ENCODE measurements around the gene NEK1. TPM values are rescaled to one million over a fixed set of nuclear protein-coding genes. Genes with fewer than 3 reads are reported as not detected.
A peak's percentile ranks its signal among the peaks of the same experiment; 100 is the strongest.

NEK1 gene
- total RNA-seq, result 7.3 TPM

DNA sequence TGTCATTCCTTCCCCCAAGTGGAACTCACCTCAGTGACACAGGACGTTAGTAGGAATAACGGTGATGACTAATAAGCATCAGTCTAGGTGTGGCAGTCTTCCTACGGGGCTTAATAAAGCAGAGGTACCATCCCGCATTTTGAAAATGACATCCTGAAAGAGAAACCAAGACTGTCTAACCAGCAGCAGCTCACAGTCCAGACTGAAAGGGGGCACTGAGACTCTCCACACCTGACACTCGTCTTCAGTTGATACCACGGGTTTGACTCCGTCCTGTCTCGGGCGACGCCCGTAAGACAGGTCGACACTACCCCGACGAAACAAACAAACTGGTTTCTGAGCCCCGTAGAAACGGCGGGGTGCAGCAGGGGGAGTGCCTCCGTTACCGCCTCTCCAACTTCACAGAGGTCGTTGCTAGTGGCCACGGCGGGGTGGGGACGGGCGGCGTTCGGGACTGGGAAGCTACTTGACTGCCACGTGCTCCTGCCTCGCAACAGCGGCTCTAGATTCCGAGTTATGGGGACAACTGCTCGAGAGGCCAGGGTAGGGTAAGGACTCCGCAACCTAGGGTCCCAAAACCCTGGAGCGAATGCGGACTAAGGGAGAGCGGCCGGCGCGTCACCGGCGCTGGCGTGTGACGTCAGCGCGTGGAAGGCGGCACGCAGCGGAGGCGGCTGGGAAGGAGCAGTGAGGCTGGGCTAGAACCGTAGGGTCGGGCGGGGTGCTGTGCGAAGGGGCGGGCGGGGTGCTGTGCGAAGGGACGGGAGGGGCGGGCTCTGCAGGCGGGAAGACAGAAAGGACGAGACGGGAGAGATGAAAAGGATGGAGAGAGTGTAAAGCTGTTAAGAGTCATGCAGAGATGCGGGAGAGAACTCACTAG, at the start of gene NEK1:
Gene NEK1 (minus strand): TSS at position 593 of the 880 bp plus-strand sequence. CDS start 9,953 bp downstream, outside the sequence.
- peak; percentile 86 to 89 (median 89) for DNase-seq (ENCODE audit: low read depth in 2 of 3, low spot score in 2 of 3)

DNA sequence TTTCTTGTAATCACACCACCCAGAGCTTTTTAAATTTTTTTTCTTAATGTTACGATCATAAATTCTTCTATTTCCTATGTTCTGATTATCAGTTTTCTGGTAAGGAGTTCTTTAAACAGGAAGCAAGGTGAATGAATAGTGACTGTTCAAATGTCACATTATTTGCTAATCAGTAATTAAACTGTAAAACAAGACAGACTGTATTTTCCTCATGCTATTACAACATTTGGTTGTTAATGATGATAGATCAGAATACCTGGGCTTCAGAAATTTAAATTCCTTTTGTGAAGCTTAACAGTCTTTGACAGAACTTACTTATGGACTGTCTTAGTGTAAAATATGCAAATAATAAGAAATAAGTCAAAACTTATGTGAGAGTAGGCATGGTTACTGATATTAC, 49.4 kb upstream of the NEK1 start:
- no peak for DNase-seq (ENCODE audit: low read depth in 2 of 3, low spot score in 2 of 3)

GRCh38 chr4:169660929-169661328, 48.5 kb upstream of the NEK1 start:
- no peak for DNase-seq (ENCODE audit: low read depth in 2 of 3, low spot score in 2 of 3)

GRCh38 chr4:169659716-169660670, 47.6 kb upstream of the NEK1 start:
- DNase-seq (ENCODE audit: low read depth in 2 of 3, low spot score in 2 of 3), result peak; percentile 55 to 95 (median 92)

GRCh38 chr4:169658975-169659715, 46.8 kb upstream of the NEK1 start:
- no peak for DNase-seq (ENCODE audit: low read depth in 2 of 3, low spot score in 2 of 3)

- no peak for DNase-seq (ENCODE audit: low read depth in 2 of 3, low spot score in 2 of 3)
Measured at GRCh38 chr4:169658196-169658595, 45.8 kb upstream of the NEK1 start.

- DNase-seq (ENCODE audit: low read depth in 2 of 3, low spot score in 2 of 3), result no peak
Measured at GRCh38 chr4:169657470-169658107, 45.2 kb upstream of the NEK1 start.

DNA sequence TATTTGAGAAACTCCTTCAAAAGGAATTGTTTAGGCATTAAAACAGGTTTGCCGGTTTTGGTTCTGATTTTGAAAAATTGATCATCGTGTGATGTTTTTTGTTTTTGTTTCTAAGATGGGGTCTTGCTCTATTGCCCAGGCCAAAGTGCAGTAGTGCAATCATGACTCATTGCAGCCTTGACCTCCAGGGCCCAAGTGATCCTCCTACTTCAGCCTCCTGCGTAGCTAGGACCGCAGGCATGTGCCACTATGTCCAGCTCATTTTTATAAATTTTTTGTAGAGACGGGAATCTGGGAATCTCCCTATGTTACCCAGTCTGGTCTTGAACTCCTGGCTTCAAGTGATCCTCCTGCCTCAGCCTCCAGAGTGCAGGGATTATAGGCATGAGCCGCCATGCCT, 43.0 kb upstream of the NEK1 start:
- no peak for DNase-seq (ENCODE audit: low read depth in 2 of 3, low spot score in 2 of 3)

GRCh38 chr4:169652535-169652934, 40.2 kb upstream of the NEK1 start:
- DNase-seq (ENCODE audit: low read depth in 2 of 3, low spot score in 2 of 3), result no peak

GRCh38 chr4:169650227-169650936, 38.0 kb upstream of the NEK1 start:
- DNase-seq (ENCODE audit: low read depth in 2 of 3, low spot score in 2 of 3), result no peak

DNA sequence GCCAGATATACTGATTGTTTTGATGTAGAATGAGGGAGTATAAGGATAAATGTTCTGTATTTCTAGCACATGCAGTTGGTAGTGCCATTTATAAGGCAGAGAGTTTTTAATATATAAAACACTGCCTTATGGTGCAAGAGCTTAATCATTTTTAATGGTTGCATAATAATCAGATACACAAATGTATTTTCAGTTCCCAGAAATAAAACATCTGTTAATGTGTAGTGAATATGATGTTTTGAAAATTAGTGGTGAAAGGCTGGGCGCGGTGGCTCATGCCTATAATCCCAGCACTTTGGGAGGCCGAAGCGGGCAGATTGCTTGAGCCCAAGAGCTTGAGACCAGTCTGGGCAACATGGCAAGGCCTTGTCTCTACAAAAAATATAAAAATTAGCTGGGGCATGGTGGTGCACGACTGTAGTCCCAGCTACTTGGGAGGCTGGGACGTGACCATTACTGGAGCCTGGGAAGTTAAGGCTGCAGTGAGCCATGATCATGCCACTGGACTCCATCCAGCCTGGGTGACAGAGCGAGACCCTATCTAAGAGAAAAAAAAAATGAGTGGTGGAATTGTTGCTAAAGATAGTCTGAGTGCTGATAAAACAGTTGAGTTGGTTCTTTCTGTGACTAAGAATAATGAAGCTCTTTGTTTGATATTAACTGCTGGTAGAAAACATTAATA, 37.3 kb upstream of the NEK1 start:
- DNase-seq (ENCODE audit: low read depth in 2 of 3, low spot score in 2 of 3), result no peak

GRCh38 chr4:169645627-169646026, 33.2 kb upstream of the NEK1 start:
- no peak for DNase-seq (ENCODE audit: low read depth in 2 of 3, low spot score in 2 of 3)

GRCh38 chr4:169644802-169645201, 32.4 kb upstream of the NEK1 start:
- DNase-seq (ENCODE audit: low read depth in 2 of 3, low spot score in 2 of 3), result no peak

DNA sequence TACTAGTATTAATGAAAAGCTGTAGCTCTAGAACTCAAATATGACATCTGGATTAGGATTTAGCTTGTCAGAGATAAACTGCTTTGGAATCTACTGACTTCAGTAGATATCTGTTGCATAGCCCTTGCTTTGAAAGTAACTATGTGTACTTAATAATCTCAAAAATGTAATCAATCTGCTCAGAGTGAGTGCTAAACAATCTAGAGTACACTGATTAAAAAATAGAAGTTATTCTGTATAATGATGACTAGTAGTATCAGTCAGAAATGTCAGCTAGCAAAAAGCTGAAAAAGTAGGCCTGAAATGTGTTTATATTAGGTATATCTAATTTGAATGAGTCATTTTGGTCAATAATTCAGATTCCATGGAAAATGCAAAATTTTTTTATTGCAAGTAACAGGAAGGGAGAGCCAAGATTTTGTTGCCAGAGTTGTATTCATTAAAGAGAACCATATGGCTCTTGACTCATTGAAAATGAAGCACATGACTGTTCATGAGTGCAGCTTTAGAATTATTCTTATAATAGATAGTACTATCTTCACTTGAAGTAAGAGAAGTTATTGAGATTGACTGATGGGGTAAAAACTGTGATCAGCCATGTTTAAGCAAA, 28.0 kb upstream of the NEK1 start:
- no peak for DNase-seq (ENCODE audit: low read depth in 2 of 3, low spot score in 2 of 3)

DNA sequence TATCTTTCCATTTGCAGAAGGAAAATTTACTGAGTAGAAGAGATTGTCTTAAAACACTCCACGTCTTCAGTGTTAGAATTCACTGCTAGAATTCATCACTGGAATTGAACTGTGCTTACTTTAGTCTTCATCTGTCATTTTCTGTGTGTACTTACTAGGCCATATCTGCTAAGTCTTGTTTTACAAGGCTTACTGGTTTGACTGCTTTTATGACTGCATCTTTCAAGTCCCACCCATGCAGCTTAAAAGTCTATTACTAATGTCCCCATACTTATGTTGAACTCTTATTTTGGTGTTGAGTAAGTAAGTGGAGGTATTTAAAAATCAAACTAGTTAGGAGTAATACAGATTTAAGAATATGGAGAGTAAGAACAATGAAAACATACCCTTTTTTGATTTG, 22.6 kb upstream of the NEK1 start:
- no peak for DNase-seq (ENCODE audit: low read depth in 2 of 3, low spot score in 2 of 3)

DNA sequence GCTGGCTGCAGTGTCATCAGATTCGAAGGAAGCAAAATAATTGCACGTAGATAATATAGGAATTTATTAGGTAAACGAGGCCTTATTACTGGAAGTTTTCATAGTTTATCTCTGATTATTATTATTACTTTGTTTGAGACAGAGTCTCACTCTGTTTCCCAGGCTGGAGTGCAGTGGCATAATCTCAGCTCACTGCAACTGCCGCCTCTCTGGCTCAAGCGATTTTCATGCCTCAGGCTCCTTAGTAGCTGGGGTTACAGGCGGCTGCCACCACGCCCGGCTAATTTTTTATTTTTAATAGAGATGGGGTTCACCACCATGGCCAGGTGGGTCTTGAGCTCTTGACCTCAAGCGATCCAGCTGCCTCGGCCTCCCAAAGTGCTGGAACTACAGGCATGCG, 20.5 kb upstream of the NEK1 start:
- no peak for DNase-seq (ENCODE audit: low read depth in 2 of 3, low spot score in 2 of 3)

DNA sequence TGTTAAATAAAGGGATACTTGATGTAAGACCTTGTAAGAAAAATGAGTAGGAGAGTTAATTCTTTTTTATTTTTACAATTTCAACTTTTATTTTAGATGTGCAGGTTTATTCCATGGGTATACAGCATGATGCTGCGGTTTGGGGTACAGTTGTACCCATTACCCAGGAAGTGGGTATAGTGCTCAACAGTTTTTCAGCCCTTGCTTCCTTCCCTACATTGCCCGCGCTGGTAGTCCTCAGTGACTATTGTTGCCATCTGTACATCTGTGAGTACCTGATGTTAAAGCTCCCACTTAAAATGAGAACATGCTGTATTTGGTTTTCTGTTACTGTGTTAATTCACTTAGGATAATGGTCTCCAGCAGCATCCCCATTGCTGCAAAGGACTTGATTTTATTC, 17.7 kb upstream of the NEK1 start:
- no peak for DNase-seq (ENCODE audit: low read depth in 2 of 3, low spot score in 2 of 3)

DNA sequence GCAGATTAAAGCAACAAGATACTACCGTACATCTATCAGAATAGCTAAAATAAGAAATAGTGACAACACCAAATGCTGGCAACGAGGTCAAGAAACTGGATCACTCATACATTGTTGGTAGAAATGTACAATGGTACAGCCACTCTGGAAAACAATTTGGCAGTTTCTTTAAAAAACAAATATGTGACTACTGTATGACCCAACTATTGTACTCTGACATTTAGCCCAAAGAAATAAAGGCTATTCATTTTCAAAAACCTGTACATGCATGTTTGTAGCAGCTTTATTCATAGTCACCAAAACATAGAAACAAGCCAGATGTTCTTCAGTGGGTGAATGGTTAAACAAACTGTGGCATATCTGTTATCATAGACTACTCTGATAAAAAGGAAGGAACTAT, 16.2 kb upstream of the NEK1 start:
- DNase-seq (ENCODE audit: low read depth in 2 of 3, low spot score in 2 of 3), result no peak

GRCh38 chr4:169627307-169627706, 14.9 kb upstream of the NEK1 start:
- DNase-seq (ENCODE audit: low read depth in 2 of 3, low spot score in 2 of 3), result no peak
